H1 (cell line): Measurements from ENCODE around the gene MTFP1. TPM values are rescaled to one million over a fixed set of nuclear protein-coding genes. Genes with fewer than 3 reads are reported as not detected.
"Not testable (repeated sequence)": the region's sequence is repeated elsewhere in the genome, so short reads cannot be mapped to it uniquely, and the experiment has no call there.

Experiments used
- CTCF ChIA-PET: fragments of 300-600 bp; sonication (Branson Sonifier 250); formaldehyde crosslinking; loops from one replicate; lab custom pipeline; 2021; ENCODE audit not compliant: partially characterized antibody; lab: Charles Lee
- POLR2A ChIA-PET: fragments of 300-600 bp; sonication (Branson Sonifier 250); formaldehyde crosslinking; loops from one replicate; lab custom pipeline; 2021; ENCODE audit warnings: inconsistent platforms; ENCODE audit not compliant: partially characterized antibody; lab: Charles Lee
- DNase-seq, 2 experiments: peaks; one replicate each; pipeline versions ENCODE4 v3.0.0 to v3.0.0-alpha.2; 2010 to 2022; ENCODE audit warnings: low spot score in 2 of 2, low read depth in 1 of 2, mixed read lengths in 1 of 2
- FAIRE-seq: peaks from 2 replicates; lab custom pipeline; 2011; peaks lifted over from hg19 to GRCh38; lab: Jason Lieb, UNC
- H2AFZ ChIP-seq: 2 replicates; pipeline ENCODE4 v1.8.1; 2012; ENCODE audit warnings: low read length, inconsistent platforms
- H2AK5ac ChIP-seq: 2 replicates; pipeline ENCODE4 v1.6.1; 2013; ENCODE audit warnings: low read depth, low read length
- H2BK120ac ChIP-seq: replicated peaks from 2 replicates; pipeline ENCODE3; 2013; ENCODE audit warnings: low read depth, low read length, inconsistent platforms
- H2BK12ac ChIP-seq: 2 replicates; pipeline ENCODE4 v1.6.1; 2013; ENCODE audit warnings: low read depth, low read length
- H2BK15ac ChIP-seq: 2 replicates; pipeline ENCODE4 v1.6.1; 2013; ENCODE audit warnings: low read length
- H2BK20ac ChIP-seq: 2 replicates; pipeline ENCODE4 v1.6.1; 2013; ENCODE audit warnings: low read length
- H2BK5ac ChIP-seq: 2 replicates; pipeline ENCODE4 v1.6.1; 2013; ENCODE audit warnings: low read depth, low read length
- H3K14ac ChIP-seq: 2 replicates; pipeline ENCODE4 v1.6.1; 2013; ENCODE audit warnings: inconsistent platforms; ENCODE audit not compliant: insufficient read length
- H3K18ac ChIP-seq: 2 replicates; pipeline ENCODE4 v1.6.1; 2013; ENCODE audit warnings: low read length; ENCODE audit errors: extremely low read depth
- H3K23ac ChIP-seq: 2 replicates; pipeline ENCODE4 v1.6.1; 2013; ENCODE audit warnings: inconsistent platforms; ENCODE audit not compliant: insufficient read length
- H3K23me2 ChIP-seq: 2 replicates; pipeline ENCODE4 v1.6.1; 2013; ENCODE audit warnings: low read depth, low read length
- H3K27ac ChIP-seq: 2 replicates; pipeline ENCODE4 v1.6.1; 2011; ENCODE audit warnings: low read depth, low read length, inconsistent platforms
- H3K27me3 ChIP-seq, 4 experiments: replicated peaks in 1 of 4; 1 replicate in 1 of 4; 2 replicates in 3 of 4; pipeline versions ENCODE4 v1.6.1 to v1.8.1; 2011 to 2013; ENCODE audit warnings: low read length in 3 of 4, mild to moderate bottlenecking in 3 of 4, inconsistent platforms in 2 of 4, mixed read lengths in 2 of 4, moderate library complexity in 1 of 4; ENCODE audit not compliant: control insufficient read depth in 3 of 4, insufficient read depth in 3 of 4; ENCODE audit errors: extremely low read depth in 1 of 4
- H3K36me3 ChIP-seq, 4 experiments: 2 replicates each; pipeline versions ENCODE4 v1.6.1 to v1.8.1; 2011 to 2013; ENCODE audit warnings: mild to moderate bottlenecking in 4 of 4, low read length in 3 of 4, moderate library complexity in 2 of 4, control low read depth in 1 of 4, inconsistent platforms in 1 of 4; ENCODE audit not compliant: insufficient read depth in 4 of 4, control insufficient read depth in 2 of 4
- H3K4ac ChIP-seq: replicated peaks from 2 replicates; pipeline ENCODE3; 2013; ENCODE audit warnings: low read length, low read depth, mixed read lengths, inconsistent platforms; ENCODE audit not compliant: insufficient read length
- H3K4me1 ChIP-seq, 4 experiments: replicated peaks in 1 of 4; 1 replicate in 1 of 4; 2 replicates in 3 of 4; pipeline versions ENCODE4 v1.6.1 to v1.8.1; 2011 to 2013; ENCODE audit warnings: low read length in 3 of 4, inconsistent platforms in 2 of 4, mixed read lengths in 1 of 4; ENCODE audit not compliant: insufficient read depth in 4 of 4, control insufficient read depth in 3 of 4
- H3K4me2 ChIP-seq, 2 experiments: 2 replicates each; pipeline versions ENCODE4 v1.6.1 to v1.8.1; 2011 to 2013; ENCODE audit warnings: low read depth in 2 of 2, low read length in 2 of 2, control low read depth in 1 of 2, inconsistent platforms in 1 of 2, mild to moderate bottlenecking in 1 of 2; ENCODE audit not compliant: insufficient read depth in 1 of 2
- H3K4me3 ChIP-seq, 4 experiments: fragments of 200-600, 300-600 bp in 1 of 4; sonication (generic), shearing (Covaris generic), sonication (Bioruptor Twin) in 1 of 4; 2 replicates each; pipeline versions ENCODE4 v1.5.1 to v1.8.1; 2011 to 2016; ENCODE audit warnings: low read length in 4 of 4, low read depth in 3 of 4, control low read depth in 2 of 4, inconsistent platforms in 2 of 4, mild to moderate bottlenecking in 2 of 4, mixed read lengths in 1 of 4, moderate library complexity in 1 of 4; ENCODE audit not compliant: insufficient read depth in 2 of 4; ENCODE audit errors: extremely low read depth in 1 of 4
- H3K56ac ChIP-seq: replicated peaks from 2 replicates; pipeline ENCODE3; 2013; ENCODE audit warnings: low read depth, mild to moderate bottlenecking, mixed read lengths, low read length, inconsistent platforms; ENCODE audit not compliant: insufficient read length
- H3K79me1 ChIP-seq: 2 replicates; pipeline ENCODE4 v1.6.1; 2013; ENCODE audit warnings: low read depth, low read length, control low read depth
- H3K79me2 ChIP-seq, 2 experiments: 2 replicates each; pipeline versions ENCODE4 v1.6.1 to v1.8.1; 2012 to 2013; ENCODE audit warnings: low read length in 2 of 2, mild to moderate bottlenecking in 2 of 2, inconsistent platforms in 1 of 2; ENCODE audit not compliant: insufficient read depth in 2 of 2, control insufficient read depth in 1 of 2
- H3K9ac ChIP-seq, 4 experiments: replicated peaks in 1 of 4; 1 replicate in 1 of 4; 2 replicates in 3 of 4; pipeline versions ENCODE4 v1.6.1 to v1.8.1; 2011 to 2013; ENCODE audit warnings: low read depth in 3 of 4, low read length in 3 of 4, control low read depth in 2 of 4, mild to moderate bottlenecking in 2 of 4, moderate library complexity in 2 of 4, inconsistent platforms in 1 of 4; ENCODE audit errors: extremely low read depth in 1 of 4
- H3K9me3 ChIP-seq, 2 experiments: 2 replicates each; pipeline versions ENCODE4 v1.6.1 to v1.8.1; 2012 to 2013; ENCODE audit warnings: mild to moderate bottlenecking in 2 of 2, moderate library complexity in 2 of 2, control low read depth in 1 of 2, inconsistent platforms in 1 of 2, low read depth in 1 of 2, low read length in 1 of 2, mixed read lengths in 1 of 2; ENCODE audit not compliant: insufficient read depth in 2 of 2
- H4K20me1 ChIP-seq, 2 experiments: replicated peaks in 1 of 2; 2 replicates each; pipeline versions ENCODE3 to v1.8.1; 2011 to 2013; ENCODE audit warnings: inconsistent platforms in 2 of 2, low read length in 2 of 2, mild to moderate bottlenecking in 1 of 2; ENCODE audit not compliant: insufficient read depth in 2 of 2, control insufficient read depth in 1 of 2
- H4K5ac ChIP-seq: 2 replicates; pipeline ENCODE4 v1.6.1; 2013; ENCODE audit warnings: low read length, low read depth, mixed read lengths, inconsistent platforms; ENCODE audit not compliant: insufficient read length
- H4K8ac ChIP-seq: 2 replicates; pipeline ENCODE4 v1.8.0; 2013; ENCODE audit warnings: mild to moderate bottlenecking, moderate library complexity, low read length, inconsistent platforms; ENCODE audit not compliant: insufficient read depth; ENCODE audit errors: extremely low read depth
- H4K91ac ChIP-seq: replicated peaks from 2 replicates; pipeline ENCODE3; 2013; ENCODE audit warnings: low read length, mixed read lengths, inconsistent platforms; ENCODE audit not compliant: insufficient read length
- WGBS, 2 experiments: shearing (Covaris generic) in 1 of 2; methylation state at CpG; one replicate each; pipeline versions ENCODE4 v1.1.6 to v1.1.7; 2013 to 2015; ENCODE audit warnings: low lambda C conversion rate in 2 of 2, mixed read lengths in 2 of 2, inconsistent platforms in 1 of 2, low coverage in 1 of 2, missing lambda C conversion rate in 1 of 2; ENCODE audit not compliant: insufficient replicate concordance in 2 of 2, insufficient coverage in 1 of 2, insufficient read length in 1 of 2; ENCODE audit errors: extremely low coverage in 1 of 2, missing lambda C conversion rate in 1 of 2; 5-methylcytosine and 5-hydroxymethylcytosine counted together
- polyA plus RNA-seq, 7 experiments: library from polyadenylated mRNA; depleted of rRNA in 3 of 7; stranded (reverse) in 5 of 7; unstranded in 2 of 7; fragments of >200 nt in 5 of 7; fragments of 200-250 nt in 2 of 7; gene quantifications; 1 replicate in 5 of 7; 2 replicates in 1 of 7; 4 replicates in 1 of 7; pipeline versions ENCODE4 v1.2.1 to v1.2.3, GENCODE V29; 2011 to 2013; ENCODE audit warnings: missing spikeins in 2 of 7, mixed read lengths in 2 of 7
- total RNA-seq: library from RNA; stranded (reverse); fragmentation: NEBNext Ultra II Directional; extraction: Animal tissue kit (Norgen Biotek cat#: 25700); gene quantifications from 2 replicates; pipeline ENCODE4 v1.2.1, GENCODE V29; 2021

MTFP1 gene
- total and polyA plus RNA-seq, 2 of the 8 experiments (the other 6 are each of a cell fraction or from before 2014, with no cell fraction given) = 59.8 to 98.8 TPM

- H4K5ac ChIP-seq, H3K18ac ChIP-seq, H3K4me2 ChIP-seq, H4K8ac ChIP-seq, H2AK5ac ChIP-seq, H2AFZ ChIP-seq, FAIRE-seq, H3K79me2 ChIP-seq, H3K27ac ChIP-seq, DNase-seq, POLR2A ChIA-PET, H3K4me3 ChIP-seq, H2BK120ac ChIP-seq, H2BK5ac ChIP-seq, H3K4ac ChIP-seq, H3K23ac ChIP-seq, H3K9ac ChIP-seq, H2BK12ac ChIP-seq, H4K91ac ChIP-seq, H3K23me2 ChIP-seq, H3K79me1 ChIP-seq, H3K9me3 ChIP-seq, H2BK20ac ChIP-seq, H3K14ac ChIP-seq, H4K20me1 ChIP-seq, H2BK15ac ChIP-seq, H3K56ac ChIP-seq, H3K36me3 ChIP-seq: not testable (repeated sequence)
- CTCF ChIA-PET = interaction anchor here (1.2 to 2.8 kb wide), 4 partner anchors 8 to 113 kb away, joined by 4 to 15 read pairs (median 6); no protein-coding TSS in a partner anchor
- H3K4me1 ChIP-seq = peaks cover 7 to 16% (median 10%) of the 10 kb centered on the region in 4 experiments
- peaks cover 0 to 16% (median 8%) of the 10 kb centered on the region in 4 experiments; a peak in 5 of 7 replicates for H3K27me3 ChIP-seq
- WGBS, 2 experiments = 90% methylated on average over 3 of the region's 3 CpGs; no CpG with 5 or more reads in 1 of the 2 experiments
Measured at GRCh38 chr22:30401024-30401423, 24.5 kb upstream of the MTFP1 start.
